ENCODE measurements around the gene TMEM151A.

The TMEM151A gene

DNA sequence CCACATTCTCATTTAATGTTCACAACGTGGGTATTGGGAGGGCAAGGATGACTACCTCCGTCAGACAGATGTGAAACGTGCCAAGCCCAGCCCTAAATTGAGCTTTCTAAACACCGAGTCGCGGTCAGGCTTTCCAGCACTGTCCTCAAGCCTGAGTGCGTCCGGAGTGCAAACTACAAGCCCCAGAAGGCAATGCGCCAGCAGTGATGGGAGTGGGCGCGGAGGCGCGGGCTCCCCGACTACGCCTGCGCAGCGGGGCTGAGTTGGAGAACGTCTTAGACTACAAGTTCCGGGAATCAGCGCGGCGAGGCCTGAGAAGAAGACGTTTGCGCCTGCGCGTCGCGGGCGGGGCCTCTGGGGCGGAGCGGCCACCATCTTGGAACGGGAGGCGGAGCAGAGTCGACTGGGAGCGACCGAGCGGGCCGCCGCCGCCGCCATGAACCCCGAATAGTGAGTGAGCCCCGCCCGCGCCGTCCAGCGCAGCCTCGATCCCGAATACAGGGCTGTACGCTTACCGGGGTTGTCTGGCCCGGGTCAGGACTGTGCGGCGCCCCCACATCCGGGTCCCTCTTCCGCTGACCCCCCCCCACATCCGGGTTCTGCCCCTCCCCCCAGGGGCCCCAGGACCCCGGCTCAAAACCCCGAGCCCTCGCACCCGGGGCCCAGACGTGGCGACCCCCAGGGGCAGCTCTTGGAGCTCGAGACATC, 23.3 kb upstream of the TMEM151A start, which contains the start of gene RAB1B:
TSS of gene RAB1B (plus strand) at position 396 of the 708 bp plus-strand sequence. CDS start at position 437, 41 bp downstream.
- H3K36me3 ChIP-seq (ENCODE audit: control insufficient read depth, insufficient read depth, low read length), result peaks cover 11% of the 10 kb centered on the region
- no peaks in the 10 kb centered on the region for H3K27me3 ChIP-seq (ENCODE audit: insufficient read depth, low read length, poor library complexity)
- H3K4me3 ChIP-seq (ENCODE audit: low read length), result peak within 1 kb of the TSS; percentile 74
- H3K4me1 ChIP-seq (ENCODE audit: control insufficient read depth, low read depth, low read length), result no peaks in the 10 kb centered on the region
- H2BK5ac ChIP-seq (ENCODE audit: low read length), result peak within 1 kb of the TSS; percentile 43
- no peak within 1 kb of the TSS for H3K23ac ChIP-seq (ENCODE audit: low read length)
- no peak within 1 kb of the TSS for H4K8ac ChIP-seq (ENCODE audit: low read depth, low read length)
- peak; percentile 100 for DNase-seq
- H3K79me1 ChIP-seq (ENCODE audit: low read length), result peaks cover 6% of the 10 kb centered on the region
- no peak within 1 kb of the TSS for H2AK5ac ChIP-seq (ENCODE audit: low read length)
- peak within 1 kb of the TSS; percentile 96 for H3K4me2 ChIP-seq (ENCODE audit: low read length)
- no peak within 1 kb of the TSS for H2BK15ac ChIP-seq (replicated peaks; ENCODE audit: low read depth)
- H3K9ac ChIP-seq (ENCODE audit: low read length), result peak within 1 kb of the TSS; percentile 89
- peaks cover 6% of the 10 kb centered on the region for H3K79me2 ChIP-seq (ENCODE audit: control insufficient read depth, insufficient read depth, low read length)
- H3K4ac ChIP-seq (ENCODE audit: low read depth, low read length), result peak within 1 kb of the TSS; percentile 87
- WGBS (ENCODE audit: extremely low coverage, insufficient coverage, low lambda C conversion rate), result no CpG with 5 or more reads among the region's 64 CpGs
- peak within 1 kb of the TSS; percentile 97 for H3K56ac ChIP-seq (ENCODE audit: low read length)
- H2BK120ac ChIP-seq (ENCODE audit: low read depth, low read length), result peak within 1 kb of the TSS; percentile 31
- peak within 1 kb of the TSS; percentile 85 for H3K27ac ChIP-seq (ENCODE audit: low read depth, low read length)
- H3K18ac ChIP-seq (ENCODE audit: low read length), result peak within 1 kb of the TSS; percentile 92
- no peak within 1 kb of the TSS for H4K5ac ChIP-seq (ENCODE audit: low read length)

DNA sequence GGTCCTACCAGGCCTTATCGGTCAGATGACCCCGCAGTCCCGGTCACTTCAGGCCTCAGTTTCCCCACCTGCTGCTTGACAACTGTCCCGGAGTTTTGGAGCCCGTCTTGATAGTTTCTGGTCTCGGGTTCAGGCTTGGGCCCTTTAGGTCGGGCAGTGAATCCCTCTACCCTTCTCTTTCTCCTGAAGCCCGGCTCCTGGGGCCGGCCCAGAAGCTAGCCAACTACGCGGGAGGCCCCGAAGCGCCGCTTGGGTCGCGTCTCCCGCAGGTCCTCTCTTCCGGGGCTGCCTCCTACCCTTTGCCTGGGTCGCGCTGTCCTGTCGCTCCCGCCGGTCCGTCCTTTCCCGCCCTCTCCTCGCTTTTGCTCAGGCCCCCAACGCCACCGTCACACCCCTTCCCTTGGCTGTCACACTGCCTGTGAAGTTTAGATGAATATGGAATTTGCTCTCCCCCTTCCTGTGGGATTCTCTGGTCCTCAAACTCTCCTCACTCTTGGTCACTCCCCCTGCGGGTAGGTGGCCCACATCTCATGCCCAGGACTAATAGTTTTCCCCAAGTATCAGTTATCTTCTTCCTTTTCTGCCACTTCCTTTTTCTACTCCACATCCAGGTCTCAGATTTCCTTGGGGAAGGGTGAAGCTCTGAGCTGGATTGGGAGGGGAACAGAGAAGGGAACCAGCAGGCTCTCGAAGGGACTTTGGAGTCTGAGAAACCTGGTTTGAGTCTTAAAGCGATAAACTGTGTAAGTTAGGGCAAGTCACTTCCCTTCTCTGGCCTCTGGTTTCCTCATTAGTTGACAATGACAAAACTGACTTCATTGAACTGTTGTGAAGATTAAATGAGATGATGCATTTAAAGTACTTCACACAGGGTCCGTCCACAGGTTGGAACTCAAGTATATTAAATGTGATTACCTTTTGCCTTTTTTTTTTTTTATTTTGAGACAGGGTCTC, 22.5 kb upstream of the TMEM151A start:
- Histone ChIP-seq H3K4ac (ENCODE audit: low read depth, low read length) (peak overlapping the region; percentile 87), H3K27ac (ENCODE audit: low read depth, low read length) (peak overlapping the region; percentile 85), H3K27me3 (ENCODE audit: insufficient read depth, low read length, poor library complexity) (no peaks in the 10 kb centered on the region), H3K18ac (ENCODE audit: low read length) (peak overlapping the region; percentile 92), H3K79me1 (ENCODE audit: low read length) (peaks cover 6% of the 10 kb centered on the region), H3K23ac (ENCODE audit: low read length) (no peak overlapping the region), H2BK5ac (ENCODE audit: low read length) (peak overlapping the region; percentile 43), H4K5ac (ENCODE audit: low read length) (no peak overlapping the region), H3K9ac (ENCODE audit: low read length) (peak overlapping the region; percentile 89), H3K4me2 (ENCODE audit: low read length) (peak overlapping the region; percentile 96), H3K4me3 (ENCODE audit: low read length) (peak overlapping the region; percentile 74), H3K56ac (ENCODE audit: low read length) (peak overlapping the region; percentile 97), H2AK5ac (ENCODE audit: low read length) (no peak overlapping the region), H2BK120ac (ENCODE audit: low read depth, low read length) (peak overlapping the region; percentile 31), H4K8ac (ENCODE audit: low read depth, low read length) (no peak overlapping the region), H2BK15ac (replicated peaks; ENCODE audit: low read depth) (no peak overlapping the region), H3K36me3 (ENCODE audit: control insufficient read depth, insufficient read depth, low read length) (peaks cover 12% of the 10 kb centered on the region), H3K4me1 (ENCODE audit: control insufficient read depth, low read depth, low read length) (no peaks in the 10 kb centered on the region), H3K79me2 (ENCODE audit: control insufficient read depth, insufficient read depth, low read length) (peaks cover 6% of the 10 kb centered on the region)
- no CpG with 5 or more reads among the region's 32 CpGs for WGBS (ENCODE audit: extremely low coverage, insufficient coverage, low lambda C conversion rate)
- DNase-seq, result peak; percentile 90

DNA sequence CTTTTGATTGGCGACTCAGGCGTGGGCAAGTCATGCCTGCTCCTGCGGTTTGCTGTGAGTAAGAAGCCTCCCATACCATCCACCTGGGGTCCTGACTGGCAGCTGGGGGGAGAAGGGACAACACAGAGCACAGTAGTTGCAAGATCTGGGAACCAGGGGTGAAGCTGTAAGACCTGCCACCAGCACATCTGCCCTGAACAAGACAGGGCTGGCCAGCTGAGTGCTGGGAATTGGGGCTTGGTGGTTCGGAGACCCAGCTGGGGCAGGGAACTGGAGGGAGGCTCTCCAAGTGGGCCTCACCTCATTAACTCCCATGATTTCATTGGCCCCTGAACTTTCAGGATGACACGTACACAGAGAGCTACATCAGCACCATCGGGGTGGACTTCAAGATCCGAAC, 19.9 kb upstream of the TMEM151A start:
- H3K56ac ChIP-seq (ENCODE audit: low read length), result no peak overlapping the region
- no peak overlapping the region for H2BK15ac ChIP-seq (replicated peaks; ENCODE audit: low read depth)
- WGBS (ENCODE audit: extremely low coverage, insufficient coverage, low lambda C conversion rate), result no CpG with 5 or more reads among the region's 7 CpGs
- H3K23ac ChIP-seq (ENCODE audit: low read length), result no peak overlapping the region
- no peak overlapping the region for H3K27ac ChIP-seq (ENCODE audit: low read depth, low read length)
- H3K79me1 ChIP-seq (ENCODE audit: low read length), result peaks cover 6% of the 10 kb centered on the region
- no peak overlapping the region for H2BK5ac ChIP-seq (ENCODE audit: low read length)
- H3K4me1 ChIP-seq (ENCODE audit: control insufficient read depth, low read depth, low read length), result no peaks in the 10 kb centered on the region
- no peaks in the 10 kb centered on the region for H3K27me3 ChIP-seq (ENCODE audit: insufficient read depth, low read length, poor library complexity)
- no peak overlapping the region for H3K4me2 ChIP-seq (ENCODE audit: low read length)
- H3K36me3 ChIP-seq (ENCODE audit: control insufficient read depth, insufficient read depth, low read length), result peaks cover 13% of the 10 kb centered on the region
- no peak overlapping the region for H3K18ac ChIP-seq (ENCODE audit: low read length)
- H3K4ac ChIP-seq (ENCODE audit: low read depth, low read length), result no peak overlapping the region
- H2BK120ac ChIP-seq (ENCODE audit: low read depth, low read length), result no peak overlapping the region
- no peak overlapping the region for H4K8ac ChIP-seq (ENCODE audit: low read depth, low read length)
- no peak overlapping the region for H3K4me3 ChIP-seq (ENCODE audit: low read length)
- peaks cover 6% of the 10 kb centered on the region for H3K79me2 ChIP-seq (ENCODE audit: control insufficient read depth, insufficient read depth, low read length)
- H4K5ac ChIP-seq (ENCODE audit: low read length), result no peak overlapping the region
- H3K9ac ChIP-seq (ENCODE audit: low read length), result no peak overlapping the region
- H2AK5ac ChIP-seq (ENCODE audit: low read length), result no peak overlapping the region
- no peak for DNase-seq

DNA sequence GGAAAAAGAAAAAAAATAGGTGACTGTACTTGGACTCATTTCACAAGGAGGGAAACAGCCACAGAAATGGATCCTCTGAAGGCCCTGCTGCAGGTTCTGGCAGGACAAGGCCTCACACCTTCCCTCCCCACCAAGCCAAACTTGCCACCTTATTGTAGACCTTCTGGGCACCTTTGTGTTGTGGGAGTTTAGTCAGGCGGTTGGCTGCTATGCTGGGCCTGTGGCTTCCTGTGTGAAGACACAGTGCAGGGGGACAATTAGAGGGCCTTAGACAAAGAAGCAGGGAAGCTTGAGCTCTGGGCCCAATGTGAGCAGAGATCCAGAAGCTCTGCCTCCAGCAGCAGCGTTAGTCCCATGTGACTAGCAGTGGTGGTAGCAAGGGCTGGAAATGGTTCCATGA, 19.1 kb upstream of the TMEM151A start:
- no peak overlapping the region for H3K56ac ChIP-seq (ENCODE audit: low read length)
- H3K9ac ChIP-seq (ENCODE audit: low read length), result no peak overlapping the region
- no peak overlapping the region for H2BK15ac ChIP-seq (replicated peaks; ENCODE audit: low read depth)
- no peak overlapping the region for H3K18ac ChIP-seq (ENCODE audit: low read length)
- H4K8ac ChIP-seq (ENCODE audit: low read depth, low read length), result no peak overlapping the region
- H3K4me3 ChIP-seq (ENCODE audit: low read length), result no peak overlapping the region
- H3K4me2 ChIP-seq (ENCODE audit: low read length), result no peak overlapping the region
- WGBS (ENCODE audit: extremely low coverage, insufficient coverage, low lambda C conversion rate), result no CpG with 5 or more reads among the region's 2 CpGs
- H3K27ac ChIP-seq (ENCODE audit: low read depth, low read length), result no peak overlapping the region
- H2BK120ac ChIP-seq (ENCODE audit: low read depth, low read length), result no peak overlapping the region
- H3K4me1 ChIP-seq (ENCODE audit: control insufficient read depth, low read depth, low read length), result no peaks in the 10 kb centered on the region
- peaks cover 13% of the 10 kb centered on the region for H3K36me3 ChIP-seq (ENCODE audit: control insufficient read depth, insufficient read depth, low read length)
- H3K4ac ChIP-seq (ENCODE audit: low read depth, low read length), result no peak overlapping the region
- H3K79me1 ChIP-seq (ENCODE audit: low read length), result peaks cover 6% of the 10 kb centered on the region
- H2AK5ac ChIP-seq (ENCODE audit: low read length), result no peak overlapping the region
- DNase-seq, result no peak
- H4K5ac ChIP-seq (ENCODE audit: low read length), result no peak overlapping the region
- H3K79me2 ChIP-seq (ENCODE audit: control insufficient read depth, insufficient read depth, low read length), result peaks cover 6% of the 10 kb centered on the region
- H3K23ac ChIP-seq (ENCODE audit: low read length), result no peak overlapping the region
- no peaks in the 10 kb centered on the region for H3K27me3 ChIP-seq (ENCODE audit: insufficient read depth, low read length, poor library complexity)
- no peak overlapping the region for H2BK5ac ChIP-seq (ENCODE audit: low read length)

DNA sequence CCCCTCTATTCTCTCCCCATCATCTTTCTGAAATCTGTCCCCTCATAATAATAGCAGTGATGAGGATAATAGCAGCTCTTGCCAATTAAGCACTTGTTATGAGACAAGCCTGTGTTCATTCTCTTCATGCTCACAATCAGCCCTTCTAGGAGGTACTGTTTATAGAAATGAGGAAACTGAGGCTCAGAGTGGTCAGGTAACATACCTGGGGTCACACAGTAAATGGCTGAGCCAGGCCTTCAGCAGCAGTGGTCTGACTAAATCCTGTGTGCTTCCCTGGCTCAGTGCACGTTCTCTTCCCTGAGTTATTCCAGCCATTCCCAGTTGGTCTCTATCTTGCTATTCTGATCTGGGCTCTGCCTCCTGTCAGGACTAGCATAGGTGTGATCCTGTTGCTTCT, 17.5 kb upstream of the TMEM151A start:
- Histone ChIP-seq H3K4me1 (ENCODE audit: control insufficient read depth, low read depth, low read length) (no peaks in the 10 kb centered on the region), H4K5ac (ENCODE audit: low read length) (no peak overlapping the region), H2AK5ac (ENCODE audit: low read length) (no peak overlapping the region), H4K8ac (ENCODE audit: low read depth, low read length) (no peak overlapping the region), H2BK5ac (ENCODE audit: low read length) (no peak overlapping the region), H3K79me1 (ENCODE audit: low read length) (peaks cover 6% of the 10 kb centered on the region), H3K9ac (ENCODE audit: low read length) (no peak overlapping the region), H3K27ac (ENCODE audit: low read depth, low read length) (no peak overlapping the region), H2BK15ac (replicated peaks; ENCODE audit: low read depth) (no peak overlapping the region), H3K23ac (ENCODE audit: low read length) (no peak overlapping the region), H3K27me3 (ENCODE audit: insufficient read depth, low read length, poor library complexity) (no peaks in the 10 kb centered on the region), H3K36me3 (ENCODE audit: control insufficient read depth, insufficient read depth, low read length) (peaks cover 13% of the 10 kb centered on the region), H3K4me2 (ENCODE audit: low read length) (no peak overlapping the region), H3K4ac (ENCODE audit: low read depth, low read length) (no peak overlapping the region), H2BK120ac (ENCODE audit: low read depth, low read length) (no peak overlapping the region), H3K56ac (ENCODE audit: low read length) (no peak overlapping the region), H3K18ac (ENCODE audit: low read length) (no peak overlapping the region), H3K79me2 (ENCODE audit: control insufficient read depth, insufficient read depth, low read length) (peaks cover 6% of the 10 kb centered on the region), H3K4me3 (ENCODE audit: low read length) (no peak overlapping the region)
- no CpG with 5 or more reads among the region's 1 CpG for WGBS (ENCODE audit: extremely low coverage, insufficient coverage, low lambda C conversion rate)
- no peak for DNase-seq

Measured in mesendoderm (in vitro differentiated cells).